Ovary (tissue), 3 donors: ENCODE results near the gene MOSMO.

Source experiments
- EP300 ChIP-seq: sonication (generic); formaldehyde crosslinking; IDR thresholded peaks from one replicate; pipeline ENCODE4 v1.6.1; 2017; ENCODE audit warnings: antibody characterized with exemption
- POLR2A ChIP-seq: fragments of 450-650 bp; IDR thresholded peaks from one replicate; pipeline ENCODE4 v1.6.1; 2017; ENCODE audit warnings: antibody characterized with exemption, mild to moderate bottlenecking, moderate library complexity
- TF ChIP-seq, protein P1 (sequence below), 3 donors: fragments of 450-650 bp in 2 of 3; fragments of 200-600 bp in 1 of 3; IDR thresholded peaks; one replicate each; pipeline versions ENCODE4 v1.5.1 to v1.8.0; 2016 to 2022; ENCODE audit warnings: antibody characterized with exemption in 3 of 3, mild to moderate bottlenecking in 1 of 3
- donor health status: DM: no; HTN: no; CAD: no.

DNA sequence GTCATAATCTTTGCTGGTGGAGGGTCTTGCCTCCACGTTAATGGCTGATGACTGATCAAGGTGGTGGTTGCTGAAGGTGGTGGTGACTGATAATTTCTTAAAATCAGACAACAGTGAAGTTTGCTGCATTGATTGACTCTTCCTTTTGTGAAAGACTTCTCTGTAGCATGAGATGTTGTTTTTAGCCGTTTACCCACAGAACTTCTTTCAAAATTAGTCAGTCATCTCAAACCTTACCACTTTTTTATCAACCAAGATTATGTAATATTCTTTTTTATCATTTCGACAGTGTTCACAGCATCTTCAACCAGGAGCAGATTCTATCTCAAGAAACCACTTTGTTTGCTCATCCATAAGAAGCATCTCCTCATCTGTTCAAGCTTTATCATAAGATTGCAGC, 48.9 kb upstream of the MOSMO start:
- TF ChIP-seq, protein P1, sequence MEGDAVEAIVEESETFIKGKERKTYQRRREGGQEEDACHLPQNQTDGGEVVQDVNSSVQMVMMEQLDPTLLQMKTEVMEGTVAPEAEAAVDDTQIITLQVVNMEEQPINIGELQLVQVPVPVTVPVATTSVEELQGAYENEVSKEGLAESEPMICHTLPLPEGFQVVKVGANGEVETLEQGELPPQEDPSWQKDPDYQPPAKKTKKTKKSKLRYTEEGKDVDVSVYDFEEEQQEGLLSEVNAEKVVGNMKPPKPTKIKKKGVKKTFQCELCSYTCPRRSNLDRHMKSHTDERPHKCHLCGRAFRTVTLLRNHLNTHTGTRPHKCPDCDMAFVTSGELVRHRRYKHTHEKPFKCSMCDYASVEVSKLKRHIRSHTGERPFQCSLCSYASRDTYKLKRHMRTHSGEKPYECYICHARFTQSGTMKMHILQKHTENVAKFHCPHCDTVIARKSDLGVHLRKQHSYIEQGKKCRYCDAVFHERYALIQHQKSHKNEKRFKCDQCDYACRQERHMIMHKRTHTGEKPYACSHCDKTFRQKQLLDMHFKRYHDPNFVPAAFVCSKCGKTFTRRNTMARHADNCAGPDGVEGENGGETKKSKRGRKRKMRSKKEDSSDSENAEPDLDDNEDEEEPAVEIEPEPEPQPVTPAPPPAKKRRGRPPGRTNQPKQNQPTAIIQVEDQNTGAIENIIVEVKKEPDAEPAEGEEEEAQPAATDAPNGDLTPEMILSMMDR (IDR thresholded peaks at IDR 0.05): no peak
- TF ChIP-seq POLR2A: no peak
- TF ChIP-seq EP300: no peak
